HepG2 (cell line): ENCODE results near the gene CGREF1. TPM values are rescaled to one million over a fixed set of nuclear protein-coding genes. Genes with fewer than 3 reads are reported as not detected.

Experiments
- ATAC-seq: fragments of 200-7000 bp; cut with Tn5 transposase; 3 replicates; pipeline ENCODE4 v1.9.1; 2020; ENCODE audit warnings: mild to moderate bottlenecking, moderate library complexity
- BruUV-seq: library from RNA; stranded (reverse); fragments of 400-500 nt; replicated peaks from 2 replicates; lab custom pipeline; 2021; lab: Mats Ljungman, UMichigan
- CTCF ChIA-PET: fragments of 300-600 bp; formaldehyde crosslinking; extraction: SDS; loops from one replicate; lab custom pipeline; 2021; ENCODE audit warnings: low total read pairs, inconsistent platforms, low intra/inter-chr PET ratio; lab: Yijun Ruan, JAX
- POLR2A ChIA-PET: fragments of 350-600 bp; sonication (Branson Sonifier 250); formaldehyde crosslinking; loops from one replicate; lab custom pipeline; 2020; ENCODE audit warnings: antibody characterized with exemption, inconsistent platforms; lab: Yijun Ruan, JAX
- DNase-seq: peaks from one replicate; pipeline ENCODE4 v3.0.0-alpha.2; 2015; ENCODE audit warnings: low spot score
- FAIRE-seq: peaks from 3 replicates; lab custom pipeline; 2011; peaks lifted over from hg19 to GRCh38; lab: Jason Lieb, UNC
- H2AFZ ChIP-seq: one replicate; pipeline ENCODE4 v1.6.1; 2011; ENCODE audit warnings: low read length, inconsistent platforms
- H3K27ac ChIP-seq: fragments of 300-600 bp; 3 replicates; pipeline ENCODE4 v1.8.0; 2011; ENCODE audit warnings: mixed run types, mild to moderate bottlenecking, mixed read lengths, low read length, inconsistent platforms; ENCODE audit not compliant: insufficient read depth; ENCODE audit errors: extremely low read length
- H3K27me3 ChIP-seq, 2 experiments: fragments of 200-600 bp in 1 of 2; 2 replicates in 1 of 2; 3 replicates in 1 of 2; pipeline versions ENCODE4 v1.6.0 to v1.8.0; 2011; ENCODE audit warnings: low read length in 2 of 2, mild to moderate bottlenecking in 2 of 2, moderate library complexity in 2 of 2, inconsistent platforms in 1 of 2; ENCODE audit not compliant: insufficient read depth in 2 of 2, control insufficient read depth in 1 of 2
- H3K36me3 ChIP-seq, 2 experiments: fragments of 200-600 bp in 1 of 2; replicated peaks in 1 of 2; 2 replicates in 1 of 2; 3 replicates in 1 of 2; pipeline versions ENCODE4 v1.5.1 to v1.8.0; 2011; ENCODE audit warnings: low read length in 2 of 2, inconsistent platforms in 1 of 2; ENCODE audit not compliant: insufficient read depth in 2 of 2, control insufficient read depth in 1 of 2
- H3K4me1 ChIP-seq: 2 replicates; pipeline ENCODE4 v1.5.1; 2012; ENCODE audit warnings: low read length, inconsistent platforms; ENCODE audit not compliant: insufficient read depth
- H3K4me2 ChIP-seq: 2 replicates; pipeline ENCODE4 v1.6.0; 2011; ENCODE audit warnings: low read depth, low read length, inconsistent platforms
- H3K4me3 ChIP-seq, 3 experiments: fragments of 200-600 bp in 1 of 3; sonication (generic), shearing (Covaris generic) in 1 of 3; replicated peaks in 1 of 3; 2 replicates each; pipeline ENCODE4 v1.5.1; 2011 to 2016; ENCODE audit warnings: low read length in 3 of 3, inconsistent platforms in 2 of 3, low read depth in 2 of 3, mild to moderate bottlenecking in 2 of 3, control low read depth in 1 of 3, mixed read lengths in 1 of 3; ENCODE audit not compliant: insufficient read depth in 1 of 3
- H3K79me2 ChIP-seq: one replicate; pipeline ENCODE4 v1.6.1; 2011; ENCODE audit warnings: low read length, inconsistent platforms; ENCODE audit not compliant: insufficient read depth
- H3K9ac ChIP-seq: 2 replicates; pipeline ENCODE4 v1.6.0; 2011; ENCODE audit warnings: mild to moderate bottlenecking, low read depth, low read length, inconsistent platforms; ENCODE audit not compliant: insufficient read depth
- H3K9me3 ChIP-seq: 2 replicates; pipeline ENCODE4 v1.5.1; 2012; ENCODE audit warnings: mild to moderate bottlenecking, low read length
- H4K20me1 ChIP-seq: 2 replicates; pipeline ENCODE4 v1.6.0; 2011; ENCODE audit warnings: inconsistent platforms, mild to moderate bottlenecking, low read length, moderate library complexity; ENCODE audit not compliant: insufficient read depth
- BRF2 ChIP-seq: sonication (generic); formaldehyde crosslinking; IDR thresholded peaks from 2 replicates; pipeline ENCODE4 v1.8.1; 2022; ENCODE audit warnings: mild to moderate bottlenecking, missing genetic modification reagents
- GABPA ChIP-seq, 2 experiments: IDR thresholded peaks; 2 replicates each; pipeline ENCODE4 v1.6.1; 2011 to 2016; ENCODE audit warnings: low read depth in 2 of 2, low read length in 1 of 2, missing biosample characterization in 1 of 2, missing genetic modification characterization in 1 of 2
- HDAC6 ChIP-seq: fragments of 200-600 bp; sonication (generic); IDR thresholded peaks from 2 replicates; pipeline ENCODE4 v1.7.0; 2017; ENCODE audit warnings: mild to moderate bottlenecking, antibody characterized with exemption, low read length, low read depth
- REL ChIP-seq: sonication (generic); formaldehyde crosslinking; conservative IDR thresholded peaks from 2 replicates; pipeline ENCODE4 v1.8.0; 2022; ENCODE audit warnings: mild to moderate bottlenecking, missing genetic modification reagents, moderate library complexity
- ZFP41 ChIP-seq: sonication (generic); formaldehyde crosslinking; IDR thresholded peaks from 2 replicates; pipeline ENCODE4 v1.4.0; 2020; ENCODE audit warnings: mild to moderate bottlenecking, missing genetic modification reagents, borderline replicate concordance
- ZNF33B ChIP-seq: sonication (generic); formaldehyde crosslinking; IDR thresholded peaks from 2 replicates; pipeline ENCODE4 v1.5.1; 2020; ENCODE audit warnings: mild to moderate bottlenecking, missing genetic modification reagents
- WGBS: methylation state at CpG from one replicate; pipeline ENCODE4 v1.1.6; 2017; ENCODE audit warnings: low lambda C conversion rate; 5-methylcytosine and 5-hydroxymethylcytosine counted together
- in situ Hi-C: cut with HindIII; loops from 2 replicates; pipeline ENCODE4 v1.10.0; 2017; ENCODE audit warnings: low pct_unique_long_range_greater_than_20kb; ENCODE audit not compliant: extremely low pct_ligation_motif_present
- intact Hi-C: fragments of 100-400 bp; cut with micrococcal nuclease; formaldehyde crosslinking; loops from one replicate; pipeline ENCODE4 v1.10.0; 2022; ENCODE audit not compliant: unreplicated experiment
- polyA plus RNA-seq, 8 experiments: library from polyadenylated mRNA; depleted of rRNA in 3 of 8; stranded (reverse) in 7 of 8; unstranded in 1 of 8; fragments of >200 nt; fragmentation: Illumina TruSeq in 4 of 8; extraction: Trizol in 4 of 8; gene quantifications; 2 replicates each; pipeline versions ENCODE4 v1.2.1 to v1.2.3, GENCODE V29; 2011 to 2016; ENCODE audit warnings: low read depth in 4 of 8, missing spikeins in 1 of 8, mixed read lengths in 1 of 8; ENCODE audit not compliant: insufficient read depth in 1 of 8
- total RNA-seq, 5 experiments: library from RNA; depleted of rRNA; stranded (reverse); fragments of >200 nt; fragmentation: Illumina TruSeq; extraction: Trizol; gene quantifications; 2 replicates each; pipeline ENCODE4 v1.2.3, GENCODE V29; 2016; ENCODE audit warnings: low read depth in 1 of 5
- TF ChIP-seq, protein P1 (sequence below): sonication (generic); formaldehyde crosslinking; IDR thresholded peaks from 2 replicates; pipeline ENCODE4 v1.5.1; 2020; ENCODE audit warnings: missing genetic modification reagents, mild to moderate bottlenecking, borderline replicate concordance
- TF ChIP-seq, protein P2 (sequence below), 2 experiments: sonication (generic) in 1 of 2; formaldehyde crosslinking in 1 of 2; IDR thresholded peaks; 2 replicates each; pipeline versions ENCODE4 v1.4.0 to v1.6.1; 2018 to 2020; ENCODE audit warnings: missing genetic modification reagents in 2 of 2, borderline replicate concordance in 1 of 2, low read depth in 1 of 2, mild to moderate bottlenecking in 1 of 2, missing biosample characterization in 1 of 2

Gene CGREF1
- total and polyA plus RNA-seq, 2 of the 13 experiments (the other 11 are each of a cell fraction or from before 2014, with no cell fraction given): 13.9 to 23.4 TPM

- CTCF ChIA-PET: no interaction called here
- intact Hi-C loops: no loop called here
- no peaks in the 10 kb centered on the region for H3K79me2 ChIP-seq
- H3K4me3 ChIP-seq: no peak overlapping the region
- BruUV-seq: no TSS peak
- H3K36me3 ChIP-seq: no peaks in the 10 kb centered on the region
- no peak overlapping the region for H3K9ac ChIP-seq
- TF ChIP-seq BRF2 (CRISPR knock-in tag) (no peak), ZFP41 (no peak), ZNF33B (CRISPR knock-in tag) (no peak), HDAC6 (no peak), GABPA (IDR thresholded peaks at IDR 0.05; ENCODE audit: low read depth, low read length) (no peak), GABPA (CRISPR knock-in tag; IDR thresholded peaks at IDR 0.05; ENCODE audit: low read depth) (no peak), REL (CRISPR knock-in tag) (no peak)
- TF ChIP-seq, protein P1, sequence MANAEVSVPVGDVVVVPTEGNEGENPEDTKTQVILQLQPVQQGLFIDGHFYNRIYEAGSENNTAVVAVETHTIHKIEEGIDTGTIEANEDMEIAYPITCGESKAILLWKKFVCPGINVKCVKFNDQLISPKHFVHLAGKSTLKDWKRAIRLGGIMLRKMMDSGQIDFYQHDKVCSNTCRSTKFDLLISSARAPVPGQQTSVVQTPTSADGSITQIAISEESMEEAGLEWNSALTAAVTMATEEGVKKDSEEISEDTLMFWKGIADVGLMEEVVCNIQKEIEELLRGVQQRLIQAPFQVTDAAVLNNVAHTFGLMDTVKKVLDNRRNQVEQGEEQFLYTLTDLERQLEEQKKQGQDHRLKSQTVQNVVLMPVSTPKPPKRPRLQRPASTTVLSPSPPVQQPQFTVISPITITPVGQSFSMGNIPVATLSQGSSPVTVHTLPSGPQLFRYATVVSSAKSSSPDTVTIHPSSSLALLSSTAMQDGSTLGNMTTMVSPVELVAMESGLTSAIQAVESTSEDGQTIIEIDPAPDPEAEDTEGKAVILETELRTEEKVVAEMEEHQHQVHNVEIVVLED (CRISPR knock-in tag): no peak
- TF ChIP-seq, protein P2, sequence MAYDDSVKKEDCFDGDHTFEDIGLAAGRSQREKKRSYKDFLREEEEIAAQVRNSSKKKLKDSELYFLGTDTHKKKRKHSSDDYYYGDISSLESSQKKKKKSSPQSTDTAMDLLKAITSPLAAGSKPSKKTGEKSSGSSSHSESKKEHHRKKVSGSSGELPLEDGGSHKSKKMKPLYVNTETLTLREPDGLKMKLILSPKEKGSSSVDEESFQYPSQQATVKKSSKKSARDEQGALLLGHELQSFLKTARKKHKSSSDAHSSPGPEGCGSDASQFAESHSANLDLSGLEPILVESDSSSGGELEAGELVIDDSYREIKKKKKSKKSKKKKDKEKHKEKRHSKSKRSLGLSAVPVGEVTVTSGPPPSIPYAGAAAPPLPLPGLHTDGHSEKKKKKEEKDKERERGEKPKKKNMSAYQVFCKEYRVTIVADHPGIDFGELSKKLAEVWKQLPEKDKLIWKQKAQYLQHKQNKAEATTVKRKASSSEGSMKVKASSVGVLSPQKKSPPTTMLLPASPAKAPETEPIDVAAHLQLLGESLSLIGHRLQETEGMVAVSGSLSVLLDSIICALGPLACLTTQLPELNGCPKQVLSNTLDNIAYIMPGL (CRISPR knock-in tag; IDR thresholded peaks at IDR 0.05; ENCODE audit: borderline replicate concordance in 1 of 2, low read depth in 1 of 2): no peak
- H3K4me1 ChIP-seq: no peaks in the 10 kb centered on the region
- 90% methylated on average over 2 of the region's 2 CpGs for WGBS
- ATAC-seq (no peak), DNase-seq (no peak), FAIRE-seq (no peak)
- H3K27ac ChIP-seq: no peak overlapping the region
- no peak overlapping the region for H3K4me2 ChIP-seq
- H3K9me3 ChIP-seq: no peaks in the 10 kb centered on the region
- no peak overlapping the region for H2AFZ ChIP-seq
- no peaks in the 10 kb centered on the region for H3K27me3 ChIP-seq
- no peaks in the 10 kb centered on the region for H4K20me1 ChIP-seq
- POLR2A ChIA-PET: interaction anchor here (1.6 to 1.7 kb wide), 2 partner anchors 10 to 26 kb away, joined by 4 to 6 read pairs; partner anchors contain the start of genes CGREF1 and PREB
- in situ Hi-C loops: no loop called here
Measured at GRCh38 chr2:27108221-27108620, 10.7 kb downstream of the CGREF1 start.
